GM19324 (cell line): ENCODE measurements around the gene ING4.

ENCODE experiments used
- ATAC-seq: cut with Tn5 transposase; IDR thresholded peaks from one replicate; pipeline ENCODE4 v1.9.1; 2021; ENCODE audit warnings: mild to moderate bottlenecking, moderate library complexity; ENCODE audit not compliant: unreplicated experiment, low FRiP score

The ING4 gene

GRCh38 chr12:6688999-6689882, 26.3 kb upstream of the ING4 start, which contains the start of gene ZNF384:
Gene ZNF384, minus strand, starts transcription at chr12:6689375. Its CDS starts 9,855 bp downstream, at chr12:6679520.
- ATAC-seq: peak; percentile 88

GRCh38 chr12:6688543-6688998, 25.7 kb upstream of the ING4 start:
- no peak for ATAC-seq

- ATAC-seq: no peak
Measured at GRCh38 chr12:6685814-6686213, 22.9 kb upstream of the ING4 start.

GRCh38 chr12:6684609-6685008, 21.7 kb upstream of the ING4 start:
- ATAC-seq: no peak

- no peak for ATAC-seq
Measured at GRCh38 chr12:6676962-6677361, 14.0 kb upstream of the ING4 start.

- no peak for ATAC-seq
Measured at GRCh38 chr12:6672143-6672542, 9.2 kb upstream of the ING4 start.

GRCh38 chr12:6667559-6668210, 4.8 kb upstream of the ING4 start:
- ATAC-seq: no peak

GRCh38 chr12:6666211-6666610, 3.3 kb upstream of the ING4 start:
- ATAC-seq: no peak

GRCh38 chr12:6664902-6665301, 2.0 kb upstream of the ING4 start:
- ATAC-seq: no peak

- no peak for ATAC-seq
Measured at GRCh38 chr12:6662602-6662905, 365 bp downstream of the ING4 start.

GRCh38 chr12:6653987-6654386, 8.9 kb downstream of the ING4 start:
- no peak for ATAC-seq

- no peak for ATAC-seq
Measured at GRCh38 chr12:6653342-6653741, 9.6 kb downstream of the ING4 start.

- ATAC-seq: no peak
Measured at GRCh38 chr12:6652391-6652790, 10.5 kb downstream of the ING4 start.

GRCh38 chr12:6650832-6651231, 12.1 kb downstream of the ING4 start:
- ATAC-seq: no peak

GRCh38 chr12:6647083-6647604, 15.8 kb downstream of the ING4 start, which contains the start of gene ACRBP:
Gene ACRBP, minus strand, starts transcription at chr12:6647432. Its CDS starts 66 bp downstream, at chr12:6647366.
- ATAC-seq: peak; percentile 43

GRCh38 chr12:6646276-6647082, 16.4 kb downstream of the ING4 start:
- ATAC-seq: no peak

GRCh38 chr12:6644903-6645302, 18.0 kb downstream of the ING4 start:
- ATAC-seq: no peak

GRCh38 chr12:6644257-6644596, 18.7 kb downstream of the ING4 start:
- ATAC-seq: no peak

GRCh38 chr12:6643569-6644256, 19.2 kb downstream of the ING4 start:
- ATAC-seq: no peak

GRCh38 chr12:6641131-6641530, 21.8 kb downstream of the ING4 start:
- no peak for ATAC-seq
